Activated CD8-positive, alpha-beta memory T cell treated with anti-CD3 and anti-CD28 coated beads, Interleukin-2, amount 50 U/mL, for 1 hour (primary cell): ENCODE measurements around the gene PRDX3.
"Not testable (repeated sequence)": the region's sequence is repeated elsewhere in the genome, so short reads cannot be mapped to it uniquely, and the experiment has no call there.

Experiments
- DNase-seq: peaks from one replicate; pipeline ENCODE4 v3.0.0-alpha.2; 2020; ENCODE audit errors: extremely low read depth

PRDX3 gene

DNA sequence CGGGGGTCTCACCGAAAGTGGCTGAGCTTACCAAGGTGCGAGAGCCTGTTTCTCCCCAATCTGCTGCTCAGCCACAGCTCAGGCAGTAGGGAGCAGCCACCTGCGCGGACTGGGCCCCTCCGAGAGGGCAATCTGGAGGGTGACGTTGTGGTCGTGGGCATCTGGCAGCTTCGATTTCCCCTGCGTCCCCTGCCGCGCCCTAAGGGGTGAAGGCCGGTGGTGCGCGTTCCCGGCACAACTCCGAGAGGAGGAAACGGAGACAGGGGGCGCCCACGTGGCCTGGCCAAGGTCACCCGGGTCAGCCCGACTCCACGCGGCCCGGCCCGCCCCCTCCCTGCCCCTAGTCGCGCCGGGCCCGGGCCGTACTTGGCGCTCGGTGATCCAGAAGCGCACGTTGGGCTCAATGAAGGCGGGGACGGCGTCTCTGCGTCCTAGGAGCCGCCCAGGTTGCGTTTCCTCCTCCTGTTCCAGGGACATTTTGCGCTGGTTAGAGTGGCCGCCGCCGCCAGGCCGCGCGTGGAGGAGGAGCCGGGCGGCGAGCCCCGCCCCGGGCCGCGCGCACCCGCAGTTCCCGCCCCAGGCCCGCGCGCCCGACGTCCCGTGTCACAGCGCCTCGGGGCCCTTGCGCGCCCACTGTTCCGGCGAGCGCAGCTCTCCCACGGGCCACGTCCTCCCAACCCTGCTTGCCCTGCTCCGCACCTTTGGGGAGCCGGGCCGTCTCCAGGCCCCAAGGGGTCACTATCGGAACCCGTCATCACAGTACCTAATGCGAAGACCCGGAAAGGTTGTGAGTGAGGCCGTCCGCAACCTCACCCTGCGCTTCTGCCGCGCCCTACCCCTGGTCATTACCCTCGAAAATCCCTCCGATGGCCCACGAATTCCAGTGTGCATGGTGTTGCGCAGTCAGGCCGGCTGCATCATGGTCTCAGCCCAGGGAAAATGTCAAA lies 13.2 kb downstream of the PRDX3 start, which contains the start of gene SFXN4:
Gene SFXN4, minus strand, starts transcription at position 544 of the 947 bp plus-strand sequence. Its CDS starts 67 bp downstream, at position 477.
- DNase-seq: peak; percentile 28

DNA sequence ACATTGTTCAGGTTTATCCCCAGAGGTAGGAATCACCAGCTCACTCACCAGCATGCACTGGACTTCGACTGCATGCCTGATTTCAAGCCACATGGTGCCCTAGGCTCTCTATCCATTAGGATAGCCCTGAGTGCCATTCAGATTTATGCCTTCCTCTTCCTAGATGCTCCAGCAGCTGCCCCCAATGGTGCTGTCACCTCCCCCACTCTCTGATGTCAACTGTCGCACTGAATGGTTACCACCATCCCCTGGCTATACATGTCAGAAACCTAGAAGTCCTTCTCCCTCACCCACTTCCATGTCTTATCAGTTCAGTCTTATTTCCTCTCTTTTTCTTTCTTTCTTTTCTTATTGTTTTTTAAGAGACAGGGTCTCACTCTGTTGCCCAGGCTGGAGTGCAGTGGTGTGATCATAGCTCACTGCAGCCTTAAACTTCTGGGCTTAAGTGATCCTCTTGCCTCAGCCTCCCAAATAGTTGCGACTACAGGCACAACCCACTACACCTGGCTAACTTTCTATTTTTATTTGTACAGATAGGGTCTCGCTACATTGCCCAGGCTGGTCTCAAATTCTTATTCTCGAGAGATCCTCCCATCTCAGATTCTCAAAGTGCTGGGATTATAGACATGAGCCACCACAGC lies 16.0 kb downstream of the PRDX3 start:
- no peak for DNase-seq

DNA sequence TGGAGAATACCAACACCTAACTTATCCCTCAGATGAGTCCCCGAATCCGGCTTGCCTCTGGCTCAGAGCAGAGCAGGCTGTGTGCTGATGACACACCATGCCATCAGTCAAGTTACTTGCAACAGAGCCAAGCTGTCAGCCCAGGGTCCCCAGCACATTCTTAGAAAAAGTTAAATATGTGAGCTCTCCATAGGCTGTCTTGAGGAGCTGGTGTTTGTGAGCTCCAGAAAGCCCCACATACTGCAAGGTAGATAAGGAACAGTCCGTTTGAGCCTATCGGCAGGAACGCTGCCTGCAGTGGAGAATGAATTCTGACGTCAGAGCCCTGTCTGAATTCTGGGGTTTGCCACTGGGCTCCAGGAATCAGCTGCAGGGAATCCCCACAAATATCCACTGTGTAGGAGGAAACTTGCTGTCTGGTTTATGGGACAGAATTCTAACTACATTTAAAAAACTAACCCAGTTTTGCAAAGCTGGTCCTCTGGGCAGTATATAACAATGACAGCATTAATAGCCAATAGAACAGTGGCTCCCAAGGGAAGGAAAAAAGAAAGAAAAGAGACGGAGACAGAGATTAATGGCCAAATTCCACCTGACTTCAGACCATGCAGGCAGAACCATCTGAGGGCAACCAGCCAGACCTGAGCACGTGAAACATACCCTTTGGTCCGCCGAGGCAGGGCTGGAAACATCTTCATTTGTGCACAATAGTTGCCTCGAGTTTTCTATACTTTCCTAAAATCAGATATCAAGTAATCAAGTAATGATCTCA lies 16.7 kb downstream of the PRDX3 start:
- no peak for DNase-seq

DNA sequence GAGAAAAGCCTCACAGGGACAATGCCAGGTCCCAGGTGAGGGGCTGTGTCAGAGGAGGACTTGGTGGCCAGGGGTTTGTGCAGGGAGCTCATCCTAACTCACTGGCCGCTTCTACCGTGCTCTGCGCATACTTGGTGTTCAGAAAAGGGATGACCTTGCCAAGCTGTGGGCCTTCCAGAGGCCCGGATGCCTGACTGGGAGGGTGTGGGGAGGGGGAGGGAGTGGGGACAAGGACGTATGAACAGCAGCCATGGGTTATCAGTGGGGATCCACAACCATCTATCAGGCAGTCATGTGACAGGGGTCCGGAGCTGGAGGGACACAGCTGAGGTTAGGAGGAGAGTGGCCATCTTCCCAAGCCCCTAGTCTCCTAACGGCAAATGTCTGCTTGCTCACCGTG lies 19.3 kb downstream of the PRDX3 start:
- no peak for DNase-seq

DNA sequence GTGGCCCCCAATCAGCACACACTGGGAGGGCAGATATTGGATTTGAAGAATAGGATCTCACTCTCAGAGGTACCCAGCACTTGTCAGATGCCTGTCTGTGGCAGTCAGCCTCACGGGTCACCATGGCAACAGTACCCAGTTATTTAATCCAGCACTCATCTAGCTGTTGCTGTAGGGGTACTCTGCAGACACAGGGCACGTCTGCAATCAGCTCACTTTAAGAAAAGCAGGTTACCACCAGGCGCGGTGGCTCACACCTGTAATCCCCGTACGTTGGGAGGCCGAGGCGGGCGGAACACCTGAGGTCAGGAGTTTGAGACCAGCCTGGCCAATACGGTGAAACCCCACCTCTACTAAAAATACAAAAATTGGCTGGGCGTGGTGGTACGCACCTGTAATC lies 25.0 kb downstream of the PRDX3 start:
- DNase-seq: no peak

DNA sequence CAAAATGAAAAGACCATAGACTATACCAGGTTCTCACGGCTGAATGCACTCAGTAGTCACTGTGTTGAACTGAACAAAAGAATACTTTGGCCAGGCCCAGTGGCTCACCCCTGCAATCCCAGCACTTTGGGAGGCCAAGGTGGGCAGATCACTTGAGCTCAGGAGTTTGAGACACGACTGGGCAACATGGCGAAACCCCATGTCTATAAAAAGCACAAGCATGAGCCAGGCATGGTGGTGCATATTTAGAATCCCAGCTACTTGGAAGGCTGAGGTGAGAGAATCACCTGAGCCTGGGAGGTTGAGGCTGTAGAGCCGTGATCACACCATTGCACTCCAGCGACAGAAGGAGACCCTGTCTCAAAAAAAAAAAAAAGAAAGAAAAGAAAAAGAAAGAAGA lies 25.6 kb downstream of the PRDX3 start:
- no peak for DNase-seq

DNA sequence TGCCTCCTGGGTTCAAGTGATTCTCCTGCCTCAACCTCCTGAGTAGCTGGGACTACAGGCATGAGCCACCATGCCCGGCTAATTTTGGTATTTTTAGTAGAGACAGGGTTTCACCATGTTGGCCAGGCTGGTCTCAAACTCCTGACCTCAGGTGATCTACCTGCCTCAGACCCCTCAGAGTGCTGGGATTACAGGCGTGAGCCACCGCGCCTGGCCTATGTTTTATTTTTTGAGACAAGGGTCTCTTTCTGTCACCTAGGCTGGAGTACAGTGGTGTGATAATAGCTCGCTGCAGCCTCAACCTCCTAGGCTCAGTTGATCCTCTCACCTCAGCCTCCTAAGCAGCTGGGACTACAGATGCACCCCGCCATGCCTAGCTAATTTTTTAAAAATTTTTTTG lies 27.0 kb downstream of the PRDX3 start:
- DNase-seq: not testable (repeated sequence)

DNA sequence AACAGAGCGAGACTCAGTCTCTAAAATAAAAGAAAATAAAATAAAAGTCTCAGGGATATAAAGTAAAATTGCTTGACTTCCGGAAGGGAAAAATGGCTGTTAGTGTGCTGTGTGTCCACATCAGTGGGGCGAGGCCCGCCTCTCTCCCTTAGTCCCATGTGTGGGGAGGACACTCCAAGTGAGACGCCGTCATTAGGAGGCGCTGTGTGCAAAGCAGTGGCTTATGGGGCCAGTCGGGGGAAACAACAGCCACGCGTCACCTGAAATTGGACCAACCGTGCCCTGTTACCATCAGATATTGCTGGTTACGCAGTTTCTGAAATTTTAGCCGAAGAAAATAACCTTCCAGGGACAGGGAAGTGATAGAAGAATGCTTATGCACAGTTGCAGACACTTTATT lies 28.9 kb downstream of the PRDX3 start:
- no peak for DNase-seq

DNA sequence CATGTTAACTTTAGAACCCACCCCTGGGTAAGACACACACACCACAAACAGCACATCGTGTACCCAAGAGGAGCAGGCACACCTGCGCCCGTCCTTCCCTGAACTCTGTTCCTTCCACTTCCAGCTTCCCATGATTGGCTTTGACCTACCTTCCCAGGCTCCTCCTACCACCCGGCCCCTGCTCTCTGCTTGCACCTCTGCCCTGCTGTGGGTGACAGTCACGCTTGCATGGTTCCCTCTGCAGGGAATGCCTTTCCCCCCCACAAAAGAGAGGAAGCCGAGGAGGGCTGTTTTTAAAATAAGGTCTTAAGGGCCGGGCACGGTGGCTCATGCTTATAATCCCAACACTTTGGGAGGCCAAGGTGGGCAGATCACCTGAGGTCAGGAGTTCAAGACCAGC lies 29.5 kb downstream of the PRDX3 start:
- no peak for DNase-seq

DNA sequence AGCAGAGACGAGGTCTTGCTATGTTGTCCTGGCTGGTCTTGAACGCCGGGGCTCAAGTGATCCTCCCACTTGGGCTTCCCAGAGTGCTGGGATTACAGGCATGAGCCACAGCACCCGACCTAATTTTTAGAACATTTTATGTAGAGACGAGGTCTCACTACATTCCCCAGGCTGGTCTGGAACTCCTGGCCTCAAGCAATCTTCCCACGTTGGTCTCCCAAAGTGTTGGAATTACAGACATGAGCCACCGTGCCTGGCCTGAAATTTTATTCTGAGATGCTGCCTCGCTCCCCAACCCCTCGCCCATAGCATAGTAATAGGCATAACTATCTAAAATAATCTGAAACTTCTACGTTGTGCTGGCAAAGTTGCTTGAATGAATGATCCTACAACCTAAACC lies 35.0 kb downstream of the PRDX3 start:
- no peak for DNase-seq

DNA sequence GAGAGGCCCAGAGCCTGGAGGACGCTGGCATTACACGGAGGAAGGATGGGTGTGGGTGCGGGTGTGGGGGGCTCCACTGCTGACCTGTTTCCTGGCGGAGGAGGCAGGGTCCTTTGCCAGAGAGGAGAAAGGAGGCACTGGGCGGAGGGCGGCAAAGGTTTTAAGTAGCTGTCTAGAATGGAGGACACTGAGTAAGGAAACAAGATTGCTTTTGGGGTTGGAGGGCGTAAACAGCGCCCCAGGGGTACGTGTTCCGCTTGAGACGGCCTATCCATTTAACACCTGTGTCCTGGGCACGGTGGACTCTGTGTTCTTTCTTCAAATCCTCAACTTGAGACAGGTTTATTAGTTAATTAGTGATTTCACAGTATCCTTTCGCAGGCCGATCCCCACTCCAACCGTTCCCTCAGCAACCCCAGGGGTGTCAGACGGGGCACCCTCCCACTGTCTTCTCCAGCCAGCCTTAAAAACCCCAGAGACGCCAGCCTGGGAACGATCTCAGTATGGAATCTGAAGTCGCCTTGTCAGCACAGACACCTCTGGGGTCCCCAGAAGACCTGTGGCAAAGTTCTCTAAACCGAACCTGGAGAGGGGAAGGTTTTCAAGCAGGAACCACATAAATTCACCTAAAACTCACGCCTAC lies 37.9 kb downstream of the PRDX3 start:
- DNase-seq: no peak

DNA sequence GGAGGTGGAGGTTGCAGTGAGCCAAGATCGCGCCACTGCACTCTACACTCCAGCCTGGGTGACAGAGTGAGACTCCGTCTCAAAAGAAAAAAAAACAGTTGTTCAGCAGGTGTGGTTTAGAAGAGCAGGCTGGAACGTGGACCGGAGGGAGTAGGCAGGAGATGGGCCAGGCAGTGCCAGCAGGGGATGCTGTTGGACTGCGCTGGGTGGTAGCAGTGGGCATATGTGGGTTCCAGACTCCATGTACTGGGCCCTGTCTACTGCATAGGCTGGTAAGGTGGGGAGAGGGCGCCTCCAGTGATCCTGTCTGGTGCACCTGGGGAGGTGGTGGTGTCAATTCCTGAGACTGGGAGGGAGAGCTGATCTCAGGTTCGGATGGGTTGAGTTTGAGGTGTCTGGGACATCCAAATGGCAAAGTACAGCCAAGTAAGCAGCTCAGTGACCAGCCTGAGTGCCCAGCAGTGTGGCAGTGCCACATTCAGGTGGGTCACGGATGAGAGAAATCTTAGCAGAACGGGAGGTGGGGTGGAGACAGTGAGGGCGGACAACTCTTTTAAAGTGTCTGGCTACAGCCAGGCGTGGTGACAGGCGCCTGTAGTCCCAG lies 39.0 kb downstream of the PRDX3 start:
- peak; percentile 7 for DNase-seq

DNA sequence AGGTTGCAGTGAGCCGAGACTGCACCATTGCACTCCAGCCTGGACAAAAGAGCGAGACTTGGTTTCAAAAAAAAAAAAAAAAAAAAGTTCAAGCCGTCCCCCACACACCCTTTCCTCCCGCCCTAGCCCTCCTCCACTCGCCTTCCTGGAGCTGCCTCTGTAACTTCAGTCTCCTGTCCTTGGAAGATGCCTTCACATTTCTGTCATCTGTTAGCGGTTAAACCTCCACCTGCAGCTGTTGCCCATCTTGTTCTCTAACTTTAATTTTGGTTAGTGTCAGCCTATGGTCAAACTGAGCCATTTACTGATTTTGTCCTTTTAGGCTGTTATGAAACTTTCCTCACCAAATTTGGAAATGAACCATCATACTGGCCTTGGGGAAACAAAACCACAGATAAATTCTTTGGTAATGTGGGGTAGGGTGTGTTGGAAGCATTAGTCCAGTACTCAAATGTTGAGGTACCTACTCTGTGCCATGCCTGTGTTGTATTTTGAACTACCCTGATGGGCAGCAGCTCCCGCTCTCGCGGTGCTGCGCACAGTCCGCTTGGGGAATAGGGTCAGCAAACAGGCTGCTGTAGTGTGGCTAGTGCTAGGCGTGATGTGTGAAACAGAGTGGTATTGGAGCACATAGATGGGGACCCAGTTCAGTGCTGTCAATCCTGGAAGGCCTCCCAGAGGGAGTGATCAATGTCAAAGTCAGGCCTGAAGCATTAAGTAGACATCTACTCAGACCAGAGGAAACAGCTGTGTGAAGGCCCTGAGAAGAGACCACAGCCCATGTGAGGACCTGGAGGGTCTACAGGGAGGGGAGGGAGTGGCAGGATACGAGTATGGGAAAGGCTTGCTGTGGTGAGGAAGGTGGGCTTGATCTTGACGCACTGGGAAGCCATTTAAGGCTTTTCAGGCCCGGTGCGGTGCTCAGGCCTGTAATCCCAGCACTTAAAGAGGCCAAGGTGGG lies 40.0 kb downstream of the PRDX3 start:
- no peak for DNase-seq

DNA sequence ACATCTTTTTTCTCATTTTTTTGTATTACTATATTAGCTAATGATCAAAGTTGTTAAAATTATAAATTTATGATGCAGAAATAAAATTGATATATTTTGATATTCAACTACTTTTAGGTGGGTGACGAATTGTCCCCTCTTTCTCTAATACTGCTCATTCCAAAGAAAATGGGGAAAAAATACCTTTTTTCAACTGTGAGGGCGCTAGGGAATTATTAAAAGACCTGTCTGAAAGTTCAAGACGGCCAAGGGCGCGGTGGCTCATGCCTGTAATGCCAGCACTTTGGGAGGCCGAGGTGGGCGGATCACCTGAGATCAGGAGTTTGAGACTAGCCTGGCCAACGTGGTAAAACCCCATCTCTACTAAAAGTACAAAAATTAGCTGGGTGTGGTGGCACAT lies 40.7 kb downstream of the PRDX3 start:
- not testable (repeated sequence) for DNase-seq

DNA sequence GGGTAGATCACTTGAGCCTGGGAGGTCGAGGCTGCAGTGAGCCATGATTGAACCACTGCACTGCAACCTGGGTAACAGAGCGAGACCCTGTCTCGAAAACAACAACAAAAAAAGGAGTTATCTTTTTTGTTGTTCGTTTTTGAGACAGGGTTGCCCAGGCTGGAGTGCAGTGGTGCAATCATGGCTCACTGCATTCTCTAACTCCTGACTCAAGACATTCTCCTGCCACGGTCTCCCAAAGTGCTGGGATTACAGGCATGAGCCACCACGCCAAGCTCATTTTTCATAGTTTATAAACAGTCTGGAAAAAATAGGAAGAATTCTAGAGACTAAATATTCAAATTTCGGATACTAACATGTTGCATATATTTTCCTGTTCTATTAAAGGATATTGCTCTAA lies 42.5 kb downstream of the PRDX3 start:
- no peak for DNase-seq

DNA sequence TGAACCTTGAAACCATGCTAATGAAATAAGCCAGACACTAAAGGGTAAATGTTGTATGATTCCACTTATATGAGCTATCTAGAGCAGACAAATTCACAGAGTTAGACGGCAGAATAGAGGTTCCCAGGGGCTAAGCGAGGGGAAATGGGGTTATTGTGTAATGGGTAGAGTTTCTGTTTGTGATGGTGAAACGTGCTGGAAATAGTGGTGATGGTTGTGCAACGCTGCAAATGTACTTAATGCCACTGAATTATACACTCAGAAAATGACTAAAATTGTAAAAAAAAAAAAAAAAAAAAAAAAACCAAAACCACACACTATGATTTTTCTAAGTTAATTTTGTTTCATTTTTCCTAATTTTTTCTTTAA lies 43.1 kb downstream of the PRDX3 start:
- no peak for DNase-seq

DNA sequence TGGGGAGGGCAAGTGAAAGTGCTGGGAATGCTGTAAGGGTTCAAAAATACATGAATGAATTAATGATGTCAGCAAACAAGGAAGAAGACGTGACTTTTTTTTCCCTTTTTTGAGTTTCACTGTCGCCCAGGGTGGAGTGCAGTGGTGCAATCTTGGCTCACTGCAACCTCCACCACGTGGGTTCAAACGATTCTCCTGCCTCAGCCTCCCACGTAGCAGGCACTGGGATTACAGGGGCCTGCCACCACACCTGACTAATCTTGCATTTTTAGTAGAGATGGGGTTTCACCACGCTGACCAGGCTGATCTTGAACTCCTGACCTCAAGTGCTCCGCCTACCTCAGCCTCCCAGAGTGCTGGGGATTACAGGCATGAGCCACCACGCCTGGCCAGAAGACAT lies 44.7 kb downstream of the PRDX3 start:
- DNase-seq: no peak

DNA sequence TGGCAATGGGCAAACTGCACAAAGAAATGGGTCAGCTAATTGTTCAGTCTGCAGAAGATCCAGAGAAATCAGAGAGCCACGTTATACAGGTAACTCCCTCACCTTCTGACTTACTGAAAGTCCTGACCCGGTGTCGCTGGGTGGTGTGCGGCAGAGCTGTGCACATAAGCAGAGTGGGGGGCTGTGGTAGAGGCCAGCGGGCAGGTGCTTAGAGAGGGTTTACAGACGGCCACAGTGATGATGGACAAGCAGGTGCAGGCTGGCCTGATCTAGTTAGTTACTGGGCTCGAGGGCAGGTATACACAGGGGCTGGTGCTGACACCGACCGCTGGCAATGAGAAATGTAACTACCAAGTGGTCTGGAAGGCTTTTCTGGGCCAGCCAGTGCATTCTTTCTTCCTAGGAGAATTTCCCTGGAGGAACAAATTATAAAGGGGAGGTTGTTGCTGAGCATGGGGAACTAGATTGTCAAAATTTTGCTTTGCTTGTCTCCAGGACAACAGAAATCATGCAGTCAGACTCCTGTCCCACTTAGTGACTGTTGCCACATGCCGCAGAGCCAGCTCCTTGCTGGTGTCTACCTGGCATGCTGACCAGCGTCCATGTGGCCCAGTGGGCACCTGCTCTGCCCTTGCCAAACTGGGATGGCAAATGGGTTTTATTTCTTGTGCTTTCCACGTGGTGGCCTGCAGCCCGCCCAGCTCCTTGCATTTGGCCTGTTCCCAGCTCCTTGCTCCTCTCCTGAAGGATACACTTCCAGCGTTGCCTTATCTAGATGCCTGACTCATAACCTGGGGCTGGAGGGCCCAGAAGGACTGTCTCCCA lies 45.9 kb downstream of the PRDX3 start:
- no peak for DNase-seq

DNA sequence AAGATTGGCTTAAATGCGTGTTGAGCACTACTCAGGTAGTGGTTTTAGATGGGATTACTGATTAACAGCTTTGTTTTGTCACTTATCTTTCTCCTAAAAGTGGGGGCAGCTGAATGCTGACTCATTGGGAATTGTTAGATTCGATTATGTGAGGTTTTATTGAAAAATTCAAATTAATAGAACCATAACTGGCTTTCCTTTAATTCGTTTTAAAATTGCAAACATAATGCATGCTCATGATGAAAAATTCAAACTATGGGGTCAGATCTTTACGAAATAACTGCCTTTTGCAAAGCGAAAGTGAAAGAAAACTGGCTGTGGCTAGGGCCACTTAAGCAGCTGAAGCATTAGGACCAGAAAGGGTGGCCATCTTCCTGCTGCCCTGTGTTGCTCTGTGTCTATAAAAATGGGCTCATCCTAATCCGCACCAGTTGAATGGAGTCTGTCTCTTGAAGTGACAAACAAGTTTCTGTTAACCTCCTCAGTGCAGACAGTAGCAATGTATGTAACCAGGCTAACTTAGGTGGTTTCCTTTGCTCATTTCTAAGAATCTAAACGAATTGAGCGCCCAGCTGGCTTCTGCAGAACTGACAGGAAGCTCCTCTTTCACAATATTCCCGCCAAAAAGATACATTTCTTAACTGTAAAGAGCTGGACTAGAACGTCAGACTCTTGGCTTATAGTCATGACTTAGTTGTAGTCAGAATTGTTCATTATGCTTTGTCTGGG lies 46.9 kb downstream of the PRDX3 start:
- no peak for DNase-seq
